GM21360 (cell line): ENCODE measurements around the gene ETFA.

Experiments used
- ATAC-seq: cut with Tn5 transposase; IDR thresholded peaks from one replicate; pipeline ENCODE4 v1.9.1; 2021; ENCODE audit warnings: mild to moderate bottlenecking, moderate library complexity; ENCODE audit not compliant: unreplicated experiment

ETFA gene

DNA sequence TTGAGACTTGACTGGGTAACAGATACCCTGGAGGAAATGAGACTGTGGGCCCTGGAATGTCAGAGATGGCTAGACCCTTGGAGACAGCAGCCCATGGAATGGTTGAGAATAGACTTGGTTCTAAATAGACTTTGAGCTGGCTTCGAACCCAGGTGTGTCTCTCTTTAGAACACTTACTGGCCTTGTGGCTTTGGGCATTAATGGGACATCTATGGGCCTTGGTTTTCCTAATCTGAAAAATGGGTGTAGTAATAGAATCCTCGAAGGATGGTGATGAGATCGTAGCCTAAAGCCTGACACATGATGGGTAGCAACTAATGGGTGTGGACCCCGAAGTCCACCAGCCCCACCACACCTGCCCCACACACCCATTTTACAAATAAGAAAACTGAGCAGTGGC lies 132.2 kb downstream of the ETFA start:
- no peak for ATAC-seq

DNA sequence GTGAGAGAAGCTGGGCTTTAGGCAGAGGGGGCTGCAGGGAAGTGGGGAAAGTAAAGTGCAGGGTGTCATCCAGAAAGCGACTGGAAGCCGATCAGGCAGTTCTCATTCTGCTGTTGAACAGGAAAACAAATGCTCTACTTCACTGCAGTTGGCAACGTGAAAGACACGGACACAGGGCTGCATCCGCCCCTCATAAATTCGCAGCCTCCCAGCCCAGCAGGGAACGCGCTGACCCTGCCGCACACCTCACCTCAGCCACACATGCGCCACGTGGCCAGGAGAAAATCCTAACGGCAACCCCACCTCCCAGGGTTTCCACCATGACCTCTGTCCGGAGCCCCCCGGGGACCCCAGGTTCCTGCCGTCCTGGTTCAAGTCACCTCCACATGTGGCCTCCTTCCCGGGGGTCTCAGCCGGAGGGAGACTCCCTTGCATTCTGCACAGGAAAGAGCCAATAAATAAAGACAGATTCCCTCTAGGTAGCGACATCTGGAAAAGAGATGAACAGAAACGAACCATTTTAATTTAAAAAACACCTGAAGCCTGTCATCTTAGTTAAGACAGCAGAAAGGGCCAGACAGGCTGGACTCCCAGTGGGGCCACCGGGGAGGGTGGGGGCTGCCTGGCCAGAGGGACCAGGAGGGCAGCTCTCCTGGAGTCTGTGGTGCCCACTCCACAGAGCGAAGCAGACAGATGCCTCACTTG lies 132.8 kb downstream of the ETFA start:
- no peak for ATAC-seq

DNA sequence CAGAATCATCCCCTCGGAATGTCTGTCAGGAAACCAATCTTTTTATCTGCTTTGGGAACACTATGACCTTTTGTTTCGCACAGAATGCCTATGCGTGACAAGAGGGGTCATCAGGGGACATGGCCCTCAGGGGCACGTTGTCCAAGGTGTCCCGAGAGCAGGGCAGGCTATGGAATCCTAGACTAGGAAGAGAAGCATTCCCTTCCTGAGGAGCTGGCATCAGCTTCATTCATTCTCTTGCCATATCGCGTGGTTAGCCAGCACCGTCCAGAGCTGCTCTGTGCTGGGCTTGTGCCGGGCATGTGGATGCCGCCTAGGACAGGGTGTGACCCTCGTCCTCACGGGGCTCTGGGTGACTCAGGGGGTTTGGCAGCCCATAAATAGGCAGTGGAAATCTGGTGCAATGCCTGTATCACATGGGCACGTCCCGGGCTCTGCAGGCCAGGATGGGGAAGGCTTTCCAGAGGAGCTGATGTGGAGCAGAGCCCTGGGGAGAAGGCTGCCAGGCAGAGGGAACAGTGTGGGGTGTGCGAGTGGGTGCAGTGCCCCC lies 133.7 kb downstream of the ETFA start:
- ATAC-seq, result no peak

GRCh38 chr15:76176487-76177085 lies 134.7 kb downstream of the ETFA start:
- ATAC-seq, result no peak

GRCh38 chr15:76176059-76176458 lies 135.2 kb downstream of the ETFA start:
- no peak for ATAC-seq

GRCh38 chr15:76175442-76175841 lies 135.8 kb downstream of the ETFA start:
- ATAC-seq, result no peak

GRCh38 chr15:76174654-76175053 lies 136.6 kb downstream of the ETFA start:
- no peak for ATAC-seq

- ATAC-seq, result no peak
Observed at GRCh38 chr15:76173317-76173834, 137.9 kb downstream of the ETFA start.

DNA sequence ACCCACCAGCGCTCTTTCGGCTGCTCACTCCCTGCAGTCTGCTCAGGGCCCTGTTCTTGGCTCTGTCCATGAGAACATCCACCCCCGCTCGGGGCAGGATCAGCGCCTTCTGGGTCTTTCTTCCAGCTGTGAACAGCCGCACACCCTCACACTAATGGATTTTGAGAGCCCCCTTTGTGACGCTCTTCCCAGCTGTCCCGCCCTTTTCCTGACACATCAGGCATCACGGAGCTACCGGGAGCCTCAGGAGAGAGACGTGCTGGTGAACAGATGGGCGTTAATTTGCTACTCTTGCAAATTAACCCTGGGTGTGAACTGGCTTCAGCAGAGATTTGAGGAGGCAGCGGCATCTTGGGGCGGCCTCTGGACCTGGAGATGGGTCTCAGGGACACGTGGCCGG lies 138.5 kb downstream of the ETFA start:
- ATAC-seq, result no peak

DNA sequence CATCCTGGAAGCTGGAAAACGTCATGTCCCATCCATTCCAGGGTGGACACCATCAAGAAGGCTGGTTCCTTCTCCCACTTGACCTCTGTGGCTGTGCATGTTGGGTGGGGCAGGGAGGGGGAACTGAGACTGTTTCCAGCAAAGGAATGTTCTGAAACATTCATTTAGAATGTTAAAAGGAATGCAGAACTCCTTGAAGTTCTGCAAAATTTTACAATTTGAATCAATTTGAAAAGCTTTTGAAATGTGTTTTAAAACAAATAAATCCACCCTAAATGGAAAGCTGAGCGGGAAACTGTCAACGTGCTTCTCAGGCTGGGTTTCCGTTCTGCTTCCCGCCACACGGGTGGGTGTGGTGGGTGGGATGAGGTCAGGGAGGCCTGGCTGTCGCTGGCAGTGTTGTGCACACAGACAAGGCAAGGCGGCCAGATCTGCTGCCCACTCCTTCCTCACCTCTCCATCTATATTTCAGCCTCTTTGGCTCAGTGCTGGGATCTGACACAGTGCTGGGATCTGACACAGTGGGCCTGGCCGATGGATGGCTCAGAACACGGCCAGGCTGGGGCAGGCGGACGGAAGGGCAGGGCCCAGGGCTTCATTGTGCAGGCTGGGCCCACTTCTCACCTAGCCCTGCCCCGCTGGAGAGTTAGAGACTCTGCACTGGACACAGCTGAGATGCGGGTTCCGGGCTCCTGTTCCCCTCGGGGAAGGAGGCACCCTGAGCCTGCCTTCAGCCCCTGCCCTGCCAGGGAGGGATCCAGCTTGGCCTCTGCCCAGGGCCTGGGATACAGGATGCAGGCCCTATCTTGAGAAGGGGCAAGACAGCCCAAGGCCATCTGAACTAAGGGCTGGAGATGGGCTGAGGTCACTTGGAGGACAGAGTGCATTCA lies 141.1 kb downstream of the ETFA start:
- ATAC-seq, result no peak

GRCh38 chr15:76169018-76169417 lies 142.3 kb downstream of the ETFA start:
- no peak for ATAC-seq

DNA sequence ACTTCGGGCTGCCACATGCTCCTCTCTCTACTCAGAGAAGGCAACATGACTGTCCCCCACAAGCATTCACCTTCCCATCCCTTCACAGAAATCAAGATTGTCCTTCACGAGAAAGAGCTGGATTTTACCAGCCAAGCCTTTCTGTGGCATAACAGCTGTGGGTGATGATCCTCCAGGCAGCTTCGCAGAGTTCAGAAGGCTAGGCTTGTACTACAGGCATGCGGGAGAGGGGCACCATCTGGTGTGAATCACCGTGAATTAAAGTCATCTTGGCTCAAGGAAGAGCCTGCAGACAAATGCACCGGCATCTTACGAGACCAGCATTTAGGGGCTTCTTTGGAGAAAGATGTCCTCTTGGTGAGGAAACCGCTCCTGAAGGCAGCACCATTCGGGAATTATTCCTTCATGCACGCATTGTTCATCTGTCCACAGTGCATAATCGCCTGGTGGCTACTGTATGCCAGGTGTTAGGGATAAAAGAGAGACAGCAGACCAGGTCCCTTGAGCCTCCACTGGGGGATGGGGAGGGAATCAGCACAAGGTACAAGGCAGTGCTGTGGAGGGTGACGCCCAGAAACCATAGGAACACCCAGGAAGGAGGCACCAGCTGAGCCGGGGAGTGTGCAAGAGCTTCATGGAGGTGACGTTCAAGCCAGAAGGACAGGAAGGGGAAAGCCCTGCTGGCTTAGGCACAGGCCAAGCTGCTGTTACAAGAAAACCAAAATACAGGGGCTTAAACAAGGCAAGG lies 142.9 kb downstream of the ETFA start:
- ATAC-seq, result no peak

GRCh38 chr15:76165951-76166350 lies 145.3 kb downstream of the ETFA start:
- ATAC-seq, result no peak
